Measurements from ENCODE around the gene RETREG2.
A peak's percentile ranks its signal among the peaks of the same experiment; 100 is the strongest.
"Not testable (repeated sequence)": the region's sequence is repeated elsewhere in the genome, so short reads cannot be mapped to it uniquely, and the experiment has no call there.

Gene RETREG2

DNA sequence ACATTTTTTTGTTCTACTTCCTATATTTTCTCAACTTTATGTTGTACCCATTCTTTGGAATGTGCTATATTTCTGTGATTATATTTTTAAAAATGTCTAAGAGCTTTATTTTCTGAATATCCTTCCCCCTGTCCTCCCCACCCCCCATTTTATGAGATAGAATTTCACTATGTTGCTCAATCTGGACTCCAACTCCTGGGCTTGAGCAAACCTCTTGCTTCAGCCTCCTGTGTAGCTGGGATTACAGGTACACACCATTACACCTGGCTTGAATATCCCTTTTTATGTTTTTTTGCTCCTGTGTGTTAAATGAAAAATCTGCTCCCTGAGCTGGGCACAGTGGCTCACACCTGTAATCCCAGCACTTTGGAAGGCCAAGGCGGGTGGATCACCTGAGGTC, 19.3 kb downstream of the RETREG2 start:
- no peak for DNase-seq (ENCODE audit: low read depth in 2 of 2)

- DNase-seq (ENCODE audit: low read depth in 2 of 2) = no peak
These were observed 20.9 kb downstream of the RETREG2 start for GRCh38 chr2:219198974-219199373.

DNA sequence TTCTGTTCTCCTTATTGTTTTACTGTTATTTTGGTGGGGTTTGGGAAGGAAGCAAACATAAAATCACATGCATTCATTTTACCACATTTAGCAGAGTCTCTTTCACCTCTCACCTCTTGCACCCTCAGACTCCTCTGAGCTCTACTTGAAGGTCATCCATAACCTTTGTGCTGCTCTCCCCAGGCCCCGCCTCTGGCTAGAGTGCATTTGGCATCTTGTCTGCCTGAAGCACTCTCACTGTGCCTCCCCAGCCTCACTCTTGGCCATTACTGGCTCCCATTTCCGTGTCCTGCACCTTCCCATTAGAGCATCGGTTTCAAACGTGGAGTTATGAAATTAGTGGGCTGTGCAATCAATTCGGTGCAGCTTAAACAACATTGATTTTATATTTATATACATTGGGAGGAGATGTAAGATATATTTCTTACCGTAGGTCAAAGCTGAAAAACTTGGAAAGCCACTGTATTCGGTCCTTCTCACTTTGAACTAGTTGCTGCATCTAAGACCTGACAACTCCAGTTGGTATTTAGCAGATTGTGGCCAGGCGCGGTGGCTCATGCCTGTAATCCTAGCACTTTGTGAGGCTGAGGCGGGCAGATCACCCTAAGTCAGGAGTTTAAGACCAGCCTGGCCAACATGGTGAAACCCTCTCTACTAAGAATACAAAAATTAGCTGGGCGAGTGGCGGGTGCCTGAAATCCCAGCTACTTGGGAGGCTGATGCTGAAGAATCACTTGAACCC, 21.6 kb downstream of the RETREG2 start:
- DNase-seq (ENCODE audit: low read depth in 2 of 2) = no peak

- not testable (repeated sequence) for DNase-seq (ENCODE audit: low read depth in 2 of 2)
These were observed 22.6 kb downstream of the RETREG2 start for GRCh38 chr2:219200502-219201326.

DNA sequence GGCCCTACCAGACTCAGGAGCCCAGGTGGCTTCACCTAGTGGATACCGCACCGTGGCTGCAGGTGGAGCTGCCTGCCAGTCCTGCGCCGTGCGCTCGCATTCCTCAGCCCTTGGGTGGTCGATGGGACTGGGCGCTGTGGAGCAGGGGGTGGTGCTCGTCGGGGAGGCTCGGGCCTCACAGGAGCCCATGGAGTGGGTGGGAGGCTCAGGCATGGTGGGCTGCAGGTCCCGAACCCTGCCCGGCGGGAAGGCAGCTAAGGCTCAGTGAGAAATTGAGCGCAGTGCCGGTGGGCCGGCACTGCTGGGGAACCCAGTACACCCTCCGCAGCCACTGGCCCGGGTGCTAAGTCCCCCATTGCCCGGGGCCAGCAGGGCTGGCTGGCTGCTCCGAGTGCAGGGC, 23.3 kb downstream of the RETREG2 start:
- DNase-seq (ENCODE audit: low read depth in 2 of 2) = not testable (repeated sequence)

- DNase-seq (ENCODE audit: low read depth in 2 of 2) = no peak
These were observed 26.5 kb downstream of the RETREG2 start for GRCh38 chr2:219204425-219205164.

DNA sequence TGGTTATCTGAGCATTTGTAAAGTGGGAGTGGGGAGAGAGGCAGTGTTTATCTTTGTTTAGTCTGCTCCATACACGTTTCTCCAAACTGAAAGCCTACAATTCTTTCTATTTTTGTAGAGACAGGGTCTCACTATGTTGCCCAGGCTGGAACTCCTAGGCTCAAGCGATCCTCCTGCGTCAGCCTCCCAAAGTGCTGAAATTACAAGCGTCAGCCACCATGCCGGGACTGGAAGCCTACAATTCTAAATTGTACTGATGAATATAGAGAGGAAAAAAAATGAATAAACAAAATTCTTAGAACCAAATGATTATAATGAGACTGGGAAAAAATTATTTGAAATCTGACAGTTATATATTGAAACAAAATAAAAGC, 27.1 kb downstream of the RETREG2 start:
- DNase-seq (ENCODE audit: low read depth in 2 of 2) = no peak

GRCh38 chr2:219205981-219206327, 27.9 kb downstream of the RETREG2 start:
- no peak for DNase-seq (ENCODE audit: low read depth in 2 of 2)

DNA sequence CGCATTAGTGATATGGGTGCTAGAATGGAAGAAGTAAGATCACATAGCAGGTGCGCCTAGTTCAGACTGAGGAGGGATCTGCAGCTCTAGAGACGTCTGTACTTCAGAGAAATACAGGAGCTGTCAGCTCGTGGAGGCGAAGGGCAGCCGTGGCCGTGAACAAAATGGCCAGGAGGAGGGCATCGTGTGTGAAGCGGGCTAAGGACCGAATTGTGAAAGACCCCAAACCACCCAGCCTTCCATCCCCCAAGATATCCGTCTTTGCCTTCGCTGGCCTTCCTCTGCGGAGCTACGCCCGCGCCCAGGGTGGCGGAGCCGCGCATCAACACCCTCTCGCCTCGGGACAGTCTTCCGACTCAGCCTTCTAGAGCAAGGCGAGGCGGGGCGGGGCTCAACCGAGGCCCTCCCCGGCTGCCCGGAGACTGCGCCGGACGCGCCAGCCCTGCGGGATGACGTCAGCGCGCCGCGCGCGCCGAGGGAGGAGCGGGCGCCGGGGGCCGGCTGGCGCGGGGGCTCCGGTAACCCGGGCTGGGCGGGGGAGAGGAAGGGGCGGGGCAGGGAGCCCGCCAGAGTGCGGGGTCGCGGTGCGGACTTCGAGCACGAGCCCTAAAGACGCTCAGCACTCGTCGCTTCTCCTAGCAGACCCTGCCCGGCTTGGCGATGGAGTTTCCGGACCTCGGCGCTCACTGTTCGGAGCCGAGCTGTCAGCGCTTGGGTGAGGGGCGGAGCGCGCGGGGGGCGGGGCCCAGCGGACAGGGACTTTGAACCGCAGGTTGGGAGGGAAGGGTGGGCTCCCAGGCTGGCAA, 28.5 kb downstream of the RETREG2 start, which contains the start of gene ZFAND2B:
ZFAND2B (plus strand) TSS at position 455 of the 806 bp plus-strand sequence; CDS start at position 661, 206 bp downstream.
- DNase-seq (ENCODE audit: low read depth in 2 of 2) = peak; percentile 86 to 90

DNA sequence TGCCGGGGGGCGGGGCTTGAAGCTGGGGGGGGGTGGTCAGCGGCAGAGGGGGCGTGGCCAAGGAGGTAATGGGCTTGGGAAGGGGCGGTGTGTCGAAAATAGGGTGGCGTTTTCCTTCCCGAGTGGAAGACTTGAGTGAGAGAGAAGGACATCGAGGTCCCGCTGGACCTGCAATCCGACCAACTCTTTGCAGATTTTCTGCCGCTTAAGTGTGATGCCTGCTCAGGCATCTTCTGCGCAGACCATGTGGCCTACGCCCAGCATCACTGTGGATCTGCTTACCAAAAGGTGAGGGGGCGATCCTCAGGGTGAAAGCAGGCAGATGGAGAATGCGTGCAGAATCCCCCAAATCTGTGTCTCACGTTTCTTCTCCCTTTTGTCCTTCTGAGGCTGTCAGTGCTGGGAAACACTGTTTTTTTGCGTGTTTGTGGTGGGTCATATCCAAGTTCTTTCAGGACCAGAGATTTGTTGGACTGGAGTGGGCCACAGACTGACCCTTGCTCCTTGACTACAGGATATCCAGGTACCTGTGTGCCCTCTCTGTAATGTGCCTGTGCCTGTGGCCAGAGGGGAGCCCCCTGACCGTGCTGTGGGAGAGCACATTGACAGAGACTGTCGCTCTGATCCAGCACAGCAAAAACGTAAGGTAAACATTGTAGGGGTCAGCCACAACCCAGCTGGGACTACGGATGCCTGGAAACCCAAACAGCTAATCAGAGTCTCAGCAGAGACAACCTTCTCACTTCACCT, 29.2 kb downstream of the RETREG2 start:
- DNase-seq (ENCODE audit: low read depth in 2 of 2) = no peak

- no peak for DNase-seq (ENCODE audit: low read depth in 2 of 2)
These were observed 30.0 kb downstream of the RETREG2 start for GRCh38 chr2:219207884-219208740.

DNA sequence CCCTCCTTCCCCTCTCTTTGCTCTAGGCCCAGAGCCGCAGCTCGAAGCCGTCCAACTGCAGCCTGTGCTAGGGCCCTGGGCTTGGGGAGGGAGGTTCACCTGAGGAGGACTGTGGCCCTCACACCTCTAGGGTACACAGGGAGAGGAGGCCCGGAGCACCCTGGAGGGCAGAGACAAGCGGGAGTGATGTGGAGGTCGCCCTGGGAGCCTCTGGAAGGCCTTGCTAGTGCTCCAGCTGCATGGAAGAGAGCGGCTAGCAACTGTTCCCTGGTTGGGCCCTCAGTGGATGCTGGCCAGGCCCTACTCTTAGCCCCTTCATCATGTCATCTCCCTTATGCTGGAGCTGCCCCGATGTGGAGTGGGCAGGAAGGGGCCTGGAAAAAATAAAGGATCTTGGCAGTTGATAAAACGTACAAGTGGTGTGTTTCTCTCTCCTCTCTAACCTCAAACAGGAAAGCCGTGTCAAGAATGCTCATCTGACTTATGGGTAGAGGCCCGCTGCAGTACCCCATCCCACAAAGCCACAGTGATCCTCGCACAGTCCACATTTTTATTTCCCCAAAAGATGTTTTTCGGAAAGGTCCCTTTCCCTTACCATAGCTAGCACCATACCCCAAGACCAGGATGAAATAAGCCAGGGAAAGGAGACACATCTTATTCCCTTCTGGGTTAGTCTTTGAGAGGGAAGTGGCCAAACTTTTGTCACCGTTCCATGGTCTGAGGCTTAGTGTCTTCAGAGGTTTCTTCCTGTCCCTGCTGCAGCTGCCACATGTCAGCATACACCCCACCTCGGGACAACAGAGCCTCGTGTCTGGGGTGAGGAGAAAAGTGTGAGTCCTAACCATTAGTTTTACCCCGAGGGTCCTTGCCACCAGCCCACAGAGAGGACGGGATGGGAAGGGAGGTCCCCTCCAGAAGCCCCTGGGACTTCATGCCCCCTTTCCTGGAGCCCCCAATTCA, 31.4 kb downstream of the RETREG2 start:
- DNase-seq (ENCODE audit: low read depth in 2 of 2) = no peak

GRCh38 chr2:219210196-219210885, 32.3 kb downstream of the RETREG2 start:
- DNase-seq (ENCODE audit: low read depth in 2 of 2) = no peak

GRCh38 chr2:219210886-219211362, 32.8 kb downstream of the RETREG2 start:
- no peak for DNase-seq (ENCODE audit: low read depth in 2 of 2)

- no peak for DNase-seq (ENCODE audit: low read depth in 2 of 2)
These were observed 34.9 kb downstream of the RETREG2 start for GRCh38 chr2:219213026-219213415.

DNA sequence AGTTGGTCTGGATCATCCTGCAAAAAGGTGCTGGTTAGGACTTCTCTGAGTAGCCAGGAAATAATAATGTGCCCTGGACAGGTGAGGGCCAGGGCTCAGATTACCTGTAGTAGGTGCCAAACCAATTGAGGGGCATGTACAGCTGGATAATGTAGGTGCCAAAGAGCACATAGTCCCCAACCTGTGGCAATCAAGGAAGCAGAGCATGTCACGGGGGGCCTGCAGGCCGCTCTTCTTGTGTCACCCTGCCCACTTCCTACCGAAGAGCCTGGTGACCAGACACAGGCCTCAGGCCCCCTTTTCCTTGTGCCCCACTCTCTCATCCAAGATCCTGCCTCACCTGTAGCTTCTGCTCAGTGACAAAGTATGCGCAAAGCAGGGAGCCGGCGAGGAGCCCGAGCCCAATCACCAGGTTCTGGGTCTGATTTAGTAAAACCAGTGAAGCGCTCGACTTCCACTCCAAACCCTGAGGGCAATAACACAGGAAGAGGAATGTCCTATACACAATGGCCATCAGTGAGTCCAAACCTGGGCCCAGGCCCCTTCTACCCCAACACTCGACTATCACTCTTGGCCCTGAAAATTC, 35.5 kb downstream of the RETREG2 start:
- DNase-seq (ENCODE audit: low read depth in 2 of 2) = no peak

GRCh38 chr2:219214141-219214540, 36.1 kb downstream of the RETREG2 start:
- no peak for DNase-seq (ENCODE audit: low read depth in 2 of 2)

GRCh38 chr2:219214786-219215185, 36.7 kb downstream of the RETREG2 start:
- DNase-seq (ENCODE audit: low read depth in 2 of 2) = no peak

Data from stimulated activated CD4-positive, alpha-beta T cell treated with anti-CD3 and anti-CD28 coated beads, Interleukin-1b, Interleukin-23, amount 100 ng/mL, for 1 hour (primary cell).